ENCODE data around the gene SGO2. TPM values are rescaled to one million over a fixed set of nuclear protein-coding genes. Genes with fewer than 3 reads are reported as not detected.
A peak's percentile ranks its signal among the peaks of the same experiment; 100 is the strongest.

The SGO2 gene
- total RNA-seq, 6 experiments from 2014 or later, result 10.6 to 22.3 (median 20.5) TPM

GRCh38 chr2:200585730-200586643 is 60.0 kb downstream of the SGO2 start, which contains the start of gene AOX1:
Gene AOX1, plus strand, starts transcription at chr2:200586014. Its CDS starts 95 bp downstream, at chr2:200586109.
- Mint-ChIP-seq H3K4me1 (ENCODE audit: low read depth) (peaks cover 39% of the 10 kb centered on the region), H3K36me3 (ENCODE audit: low read depth) (no peaks in the 10 kb centered on the region; the same call in 1 of the 2 replicates), H3K27me3 (ENCODE audit: insufficient read depth) (peaks cover 2% of the 10 kb centered on the region), H3K4me3 (peak within 1 kb of the TSS; percentile 94), H3K27ac (peak within 1 kb of the TSS; percentile 88), H3K9me3 (no peaks in the 10 kb centered on the region)
- TF ChIP-seq CTCF (IDR thresholded peaks at IDR 0.05), result peak; percentile 54
- DNase-seq, result peak; percentile 59

- H3K27me3 Mint-ChIP-seq (ENCODE audit: insufficient read depth), result peaks cover 2% of the 10 kb centered on the region
- H3K4me1 Mint-ChIP-seq (ENCODE audit: low read depth), result peaks cover 40% of the 10 kb centered on the region
- peak overlapping the region; percentile 94 for H3K4me3 Mint-ChIP-seq
- DNase-seq, result no peak
- H3K36me3 Mint-ChIP-seq (ENCODE audit: low read depth), result no peaks in the 10 kb centered on the region; the same call in 1 of the 2 replicates
- TF ChIP-seq CTCF (IDR thresholded peaks at IDR 0.05), result no peak
- H3K27ac Mint-ChIP-seq, result peak overlapping the region; percentile 88; the same call in 1 of the 2 replicates
- H3K9me3 Mint-ChIP-seq, result no peaks in the 10 kb centered on the region
These were observed 60.6 kb downstream of the SGO2 start for GRCh38 chr2:200586644-200586975.

GRCh38 chr2:200587007-200587616 is 61.1 kb downstream of the SGO2 start:
- Mint-ChIP-seq H3K36me3 (ENCODE audit: low read depth) (no peaks in the 10 kb centered on the region; the same call in 1 of the 2 replicates), H3K27me3 (ENCODE audit: insufficient read depth) (peaks cover 2% of the 10 kb centered on the region), H3K27ac (no peak overlapping the region), H3K4me1 (ENCODE audit: low read depth) (peaks cover 40% of the 10 kb centered on the region), H3K4me3 (no peak overlapping the region), H3K9me3 (no peaks in the 10 kb centered on the region)
- DNase-seq, result no peak
- TF ChIP-seq CTCF (IDR thresholded peaks at IDR 0.05), result no peak

GRCh38 chr2:200588076-200588678 is 62.2 kb downstream of the SGO2 start:
- Mint-ChIP-seq H3K4me3 (no peak overlapping the region), H3K27me3 (ENCODE audit: insufficient read depth) (peaks cover 2% of the 10 kb centered on the region), H3K36me3 (ENCODE audit: low read depth) (no peaks in the 10 kb centered on the region; the same call in 1 of the 2 replicates), H3K4me1 (ENCODE audit: low read depth) (peaks cover 47% of the 10 kb centered on the region), H3K27ac (no peak overlapping the region), H3K9me3 (no peaks in the 10 kb centered on the region)
- DNase-seq, result no peak
- TF ChIP-seq CTCF (IDR thresholded peaks at IDR 0.05), result no peak

- H3K27me3 Mint-ChIP-seq (ENCODE audit: insufficient read depth), result peaks cover 2% of the 10 kb centered on the region; the same call in 1 of the 2 replicates
- H3K4me1 Mint-ChIP-seq (ENCODE audit: low read depth), result peaks cover 56% of the 10 kb centered on the region
- no peaks in the 10 kb centered on the region for H3K9me3 Mint-ChIP-seq
- H3K27ac Mint-ChIP-seq, result peak overlapping the region; percentile 20; the same call in 1 of the 2 replicates
- H3K4me3 Mint-ChIP-seq, result no peak overlapping the region
- TF ChIP-seq CTCF (IDR thresholded peaks at IDR 0.05), result no peak
- no peak for DNase-seq
- H3K36me3 Mint-ChIP-seq (ENCODE audit: low read depth), result no peaks in the 10 kb centered on the region
These were observed 64.1 kb downstream of the SGO2 start for GRCh38 chr2:200590090-200590489.

Data from HFFc6 (cell line).